HCT116 (cell line): ENCODE results near the gene HOMER1. TPM values are rescaled to one million over a fixed set of nuclear protein-coding genes. Genes with fewer than 3 reads are reported as not detected.

Experiments used
- ATAC-seq: fragments of 200-7000 bp; cut with Tn5 transposase; 2 replicates; pipeline ENCODE4 v1.9.1; 2020; ENCODE audit warnings: mild to moderate bottlenecking, moderate library complexity
- BruUV-seq: library from RNA; stranded (reverse); fragments of 400-500 nt; replicated peaks from 2 replicates; lab custom pipeline; 2021; lab: Mats Ljungman, UMichigan
- CTCF ChIA-PET: fragments of 300-600 bp; sonication (Branson Sonifier 250); formaldehyde crosslinking; loops from one replicate; lab custom pipeline; 2021; ENCODE audit warnings: antibody characterized with exemption; lab: Charles Lee
- POLR2A ChIA-PET: fragments of 300-600, 350-600 bp; sonication (Branson Sonifier 250); formaldehyde crosslinking; loops from one replicate; lab custom pipeline; 2021; ENCODE audit warnings: antibody characterized with exemption; lab: Charles Lee
- RAD21 ChIA-PET, 2 experiments: fragments of 300-600 bp; sonication (Branson Sonifier 250); formaldehyde crosslinking; loops; one replicate each; lab custom pipeline; 2023; ENCODE audit warnings: low total read pairs in 2 of 2; ENCODE audit not compliant: uncharacterized antibody in 2 of 2, unreplicated experiment in 2 of 2, low non-redundant PET in 1 of 2; lab: Charles Lee
- DNase-seq: peaks from one replicate; pipeline ENCODE4 v3.0.0-alpha.2; 2010; ENCODE audit warnings: low read depth, low spot score
- H2AFZ ChIP-seq: fragments of 200-600 bp; shearing (Covaris generic), sonication (generic); 2 replicates; pipeline ENCODE4 v1.6.1; 2017; ENCODE audit warnings: low read depth, mixed run types, mixed read lengths, antibody characterized with exemption, low read length; ENCODE audit not compliant: poor library complexity, severe bottlenecking
- H3K27ac ChIP-seq: 2 replicates; pipeline ENCODE4 v1.5.1; 2012; ENCODE audit warnings: low read depth, low read length
- H3K27me3 ChIP-seq: fragments of 200-600 bp; sonication (generic); 2 replicates; pipeline ENCODE4 v1.6.1; 2016; ENCODE audit warnings: mixed run types, low read length, mixed read lengths; ENCODE audit not compliant: insufficient read depth
- H3K36me3 ChIP-seq, 2 experiments: fragments of 200-500 bp in 1 of 2; fragments of 200-600 bp in 1 of 2; sonication (Bioruptor generic) in 1 of 2; sonication (generic) in 1 of 2; 2 replicates each; pipeline versions ENCODE4 v1.5.1 to v1.6.1; 2014 to 2016; ENCODE audit warnings: low read length in 2 of 2, inconsistent platforms in 1 of 2, mixed read lengths in 1 of 2, mixed run types in 1 of 2; ENCODE audit not compliant: insufficient read depth in 2 of 2, control insufficient read depth in 1 of 2
- H3K4me1 ChIP-seq, 2 experiments: fragments of 200-600 bp in 1 of 2; sonication (generic) in 1 of 2; 2 replicates each; pipeline versions ENCODE4 v1.5.1 to v1.6.1; 2012 to 2017; ENCODE audit warnings: low read length in 2 of 2, inconsistent platforms in 1 of 2, mild to moderate bottlenecking in 1 of 2, mixed read lengths in 1 of 2, mixed run types in 1 of 2, moderate library complexity in 1 of 2; ENCODE audit not compliant: insufficient read depth in 2 of 2, control insufficient read depth in 1 of 2
- H3K4me2 ChIP-seq: fragments of 200-600 bp; sonication (generic); 2 replicates; pipeline ENCODE4 v1.6.1; 2017; ENCODE audit warnings: mixed run types, low read length, mixed read lengths
- H3K4me3 ChIP-seq, 2 experiments: fragments of 200-600 bp in 1 of 2; sonication (generic) in 1 of 2; replicated peaks in 1 of 2; 2 replicates each; pipeline ENCODE4 v1.5.1; 2011 to 2016; ENCODE audit warnings: low read length in 2 of 2, control low read depth in 1 of 2, low read depth in 1 of 2, mild to moderate bottlenecking in 1 of 2, mixed read lengths in 1 of 2, mixed run types in 1 of 2
- H3K79me2 ChIP-seq: fragments of 200-600 bp; sonication (generic); 2 replicates; pipeline ENCODE4 v1.6.1; 2017; ENCODE audit warnings: mild to moderate bottlenecking, mixed run types, low read length, moderate library complexity, mixed read lengths; ENCODE audit not compliant: insufficient read depth
- H3K9ac ChIP-seq: fragments of 200-600 bp; sonication (generic); 2 replicates; pipeline ENCODE4 v1.6.1; 2016; ENCODE audit warnings: low read length, mixed read lengths
- H3K9me2 ChIP-seq: fragments of 200-600 bp; sonication (generic), shearing (Covaris generic); 2 replicates; pipeline ENCODE4 v1.6.1; 2017; ENCODE audit warnings: mixed run types, mild to moderate bottlenecking, moderate library complexity; ENCODE audit not compliant: insufficient read depth
- H3K9me3 ChIP-seq, 2 experiments: fragments of 200-500 bp in 1 of 2; fragments of 200-600 bp in 1 of 2; sonication (Bioruptor generic) in 1 of 2; sonication (generic) in 1 of 2; 2 replicates each; pipeline ENCODE4 v1.6.1; 2014 to 2017; ENCODE audit warnings: low read length in 2 of 2, mixed read lengths in 2 of 2, inconsistent platforms in 1 of 2, low read depth in 1 of 2, mild to moderate bottlenecking in 1 of 2, mixed run types in 1 of 2, moderate library complexity in 1 of 2; ENCODE audit not compliant: control insufficient read depth in 1 of 2, insufficient read depth in 1 of 2
- H4K20me1 ChIP-seq: fragments of 200-600 bp; sonication (generic), shearing (Covaris generic); 2 replicates; pipeline ENCODE4 v1.6.1; 2017; ENCODE audit warnings: mixed run types, mild to moderate bottlenecking, moderate library complexity; ENCODE audit not compliant: insufficient read depth
- CBX3 ChIP-seq: IDR thresholded peaks from 2 replicates; pipeline ENCODE4 v1.6.1; 2012; ENCODE audit warnings: low read depth
- CEBPB ChIP-seq: IDR thresholded peaks from 2 replicates; pipeline ENCODE4 v1.6.1; 2012; ENCODE audit warnings: low read depth
- CTCF ChIP-seq, 3 experiments: fragments of 200-600 bp in 1 of 3; sonication (generic) in 1 of 3; IDR thresholded peaks in 2 of 3; conservative IDR thresholded peaks in 1 of 3; 2 replicates each; pipeline ENCODE4 v1.5.1; 2012 to 2017; ENCODE audit warnings: low read depth in 2 of 3, low read length in 2 of 3, antibody characterized with exemption in 1 of 3, borderline replicate concordance in 1 of 3, control low read depth in 1 of 3, mild to moderate bottlenecking in 1 of 3, mixed read lengths in 1 of 3, mixed run types in 1 of 3, moderate library complexity in 1 of 3; ENCODE audit not compliant: insufficient read depth in 1 of 3
- EGR1 ChIP-seq: IDR thresholded peaks from 2 replicates; pipeline ENCODE4 v1.6.1; 2012; ENCODE audit warnings: low read depth
- ELF1 ChIP-seq: IDR thresholded peaks from 2 replicates; pipeline ENCODE4 v1.6.1; 2012; ENCODE audit warnings: low read depth, borderline replicate concordance
- EZH2 ChIP-seq: fragments of 200-600 bp; sonication (generic); IDR thresholded peaks from 2 replicates; pipeline ENCODE4 v1.6.1; 2017; ENCODE audit warnings: antibody characterized with exemption, mixed run types
- FOSL1 ChIP-seq: IDR thresholded peaks from 2 replicates; pipeline ENCODE4 v1.6.1; 2012; ENCODE audit warnings: low read depth
- POLR2AphosphoS5 ChIP-seq: IDR thresholded peaks from 2 replicates; pipeline ENCODE4 v1.6.1; 2011; ENCODE audit warnings: mild to moderate bottlenecking, low read depth, low read length, moderate library complexity
- RAD21 ChIP-seq: IDR thresholded peaks from 2 replicates; pipeline ENCODE4 v1.6.1; 2012; ENCODE audit warnings: low read depth, mild to moderate bottlenecking
- SIN3A ChIP-seq: IDR thresholded peaks from 2 replicates; pipeline ENCODE4 v1.6.1; 2012; ENCODE audit warnings: low read depth
- TCF7L2 ChIP-seq: IDR thresholded peaks from 2 replicates; pipeline ENCODE4 v1.7.0; 2011; ENCODE audit warnings: borderline replicate concordance, inconsistent platforms; ENCODE audit not compliant: insufficient read depth, insufficient read length; ENCODE audit errors: extremely low read depth
- YY1 ChIP-seq: IDR thresholded peaks from 2 replicates; pipeline ENCODE4 v1.6.1; 2011; ENCODE audit warnings: low read length, low read depth, moderate library complexity, mild to moderate bottlenecking; ENCODE audit not compliant: insufficient replicate concordance; ENCODE audit errors: extremely low read depth
- intact Hi-C: fragments of 100-400 bp; cut with micrococcal nuclease; formaldehyde crosslinking; loops from 2 replicates; pipeline ENCODE4 v1.10.0; 2022
- total RNA-seq: library from RNA; stranded (reverse); gene quantifications from one replicate; pipeline ENCODE4 v1.2.1, GENCODE V29; 2021; ENCODE audit not compliant: unreplicated experiment
- TF ChIP-seq, protein P1 (sequence below): IDR thresholded peaks from 2 replicates; pipeline ENCODE4 v1.6.1; 2012

HOMER1 gene
- total RNA-seq, 1 experiment from 2014 or later, result 21.4 TPM

DNA sequence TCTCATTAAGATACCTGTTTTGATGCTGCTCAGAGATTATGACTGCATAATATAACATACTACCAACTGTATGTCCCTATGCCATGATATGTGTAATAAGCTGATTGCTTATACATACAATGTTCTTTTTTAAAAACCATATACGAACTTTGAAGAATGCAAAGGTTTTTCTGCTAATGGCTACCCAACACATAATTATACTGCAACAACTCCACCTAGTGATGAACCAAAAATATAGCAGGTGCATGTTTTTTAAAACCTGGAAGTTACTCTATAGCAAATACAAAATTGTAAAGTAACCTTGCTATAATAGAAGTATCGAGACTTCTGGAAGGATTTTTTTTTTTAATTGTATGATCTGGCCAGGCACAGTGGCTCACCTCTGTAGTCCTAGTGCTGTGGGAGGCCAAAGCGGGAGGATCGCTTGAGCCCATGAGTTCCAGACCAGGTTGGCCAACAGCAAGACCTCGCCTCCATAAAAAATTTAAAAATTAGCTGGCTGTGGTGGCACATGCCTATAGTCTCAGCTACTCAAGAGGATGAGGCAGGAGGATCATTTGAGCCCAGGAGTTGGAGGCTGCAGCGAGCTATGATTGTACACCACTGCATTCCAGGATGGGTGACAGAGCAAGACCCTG, 49.1 kb downstream of the HOMER1 start:
- Histone ChIP-seq H2AFZ (no peak overlapping the region), H3K9me2 (no peaks in the 10 kb centered on the region), H3K4me2 (no peak overlapping the region), H4K20me1 (no peaks in the 10 kb centered on the region; the same call in 1 of the 2 replicates), H3K9ac (no peak overlapping the region), H3K9me3 (no peaks in the 10 kb centered on the region), H3K27ac (no peak overlapping the region), H3K36me3 (no peaks in the 10 kb centered on the region), H3K4me1 (no peaks in the 10 kb centered on the region), H3K4me3 (no peak overlapping the region), H3K79me2 (peaks cover 28% of the 10 kb centered on the region), H3K27me3 (no peaks in the 10 kb centered on the region)
- peak; percentile 71 for ATAC-seq
- ChIA-PET POLR2A (interaction anchor here (0.7 to 1.4 kb wide), 3 partner anchors 9 to 441 kb away, joined by 3 to 4 read pairs (median 3); partner anchors contain the start of gene HOMER1), CTCF (interaction anchor here (0.7 to 2.9 kb wide), 8 partner anchors 11 to 446 kb away, joined by 3 to 15 read pairs (median 4); no protein-coding TSS in a partner anchor), RAD21 (no interaction called here)
- BruUV-seq, result no TSS peak
- intact Hi-C loops, result loop anchor here (1.0 to 10.0 kb wide), 4 partner anchors 209 to 560 kb away; no protein-coding TSS in a partner anchor
- peak; percentile 10 for DNase-seq
- no peak for TF ChIP-seq YY1
- TF ChIP-seq CEBPB, result no peak
- TF ChIP-seq CTCF (IDR thresholded peaks at IDR 0.05 in 2 of 3, conservative IDR thresholded peaks at IDR 0.05 in 1 of 3; ENCODE audit: borderline replicate concordance in 1 of 3, insufficient read depth in 1 of 3, low read depth in 2 of 3, low read length in 2 of 3), result peak; percentile 44 to 81 (median 78); a peak in 5 of 6 replicates
- peak; percentile 84 for TF ChIP-seq RAD21

- Histone ChIP-seq H3K9me3 (no peaks in the 10 kb centered on the region), H3K4me2 (no peak overlapping the region), H3K79me2 (peaks cover 23% of the 10 kb centered on the region; the same call in 1 of the 2 replicates), H3K9me2 (no peaks in the 10 kb centered on the region), H3K4me3 (no peak overlapping the region), H3K9ac (no peak overlapping the region), H3K36me3 (no peaks in the 10 kb centered on the region), H3K27ac (no peak overlapping the region), H3K4me1 (no peaks in the 10 kb centered on the region), H3K27me3 (no peaks in the 10 kb centered on the region), H4K20me1 (no peaks in the 10 kb centered on the region; the same call in 1 of the 2 replicates), H2AFZ (no peak overlapping the region)
- no peak for DNase-seq
- BruUV-seq, result no TSS peak
- CTCF ChIA-PET, result interaction anchor here (0.9 to 2.9 kb wide), 9 partner anchors 10 to 619 kb away, joined by 3 to 15 read pairs (median 5); no protein-coding TSS in a partner anchor
- intact Hi-C loops, result loop anchor here (1.0 to 10.0 kb wide), 4 partner anchors 208 to 559 kb away; no protein-coding TSS in a partner anchor
- POLR2A ChIA-PET, result no interaction called here
- RAD21 ChIA-PET, result interaction anchor here in 1 of 2 experiments (0.5 kb wide), 1 partner anchor 105 kb away, joined by 5 read pairs; no protein-coding TSS in a partner anchor
- peak; percentile 44; the same call in 1 of the 2 replicates for ATAC-seq
- no peak for TF ChIP-seq ELF1
- TF ChIP-seq SIN3A, result no peak
- TF ChIP-seq TCF7L2, result no peak
- TF ChIP-seq POLR2AphosphoS5, result no peak
- no peak for TF ChIP-seq CTCF (IDR thresholded peaks at IDR 0.05 in 2 of 3, conservative IDR thresholded peaks at IDR 0.05 in 1 of 3; ENCODE audit: borderline replicate concordance in 1 of 3, insufficient read depth in 1 of 3, low read depth in 2 of 3, low read length in 2 of 3)
- no peak for TF ChIP-seq EGR1
- TF ChIP-seq YY1, result no peak
- TF ChIP-seq CBX3, result no peak
- no peak for TF ChIP-seq EZH2
- no peak for TF ChIP-seq RAD21
- TF ChIP-seq, protein P1, sequence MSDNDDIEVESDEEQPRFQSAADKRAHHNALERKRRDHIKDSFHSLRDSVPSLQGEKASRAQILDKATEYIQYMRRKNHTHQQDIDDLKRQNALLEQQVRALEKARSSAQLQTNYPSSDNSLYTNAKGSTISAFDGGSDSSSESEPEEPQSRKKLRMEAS, result no peak
- no peak for TF ChIP-seq FOSL1
These were observed 49.7 kb downstream of the HOMER1 start for GRCh38 chr5:79464278-79464677.
